ENCODE results near the gene PBX1.

DNA sequence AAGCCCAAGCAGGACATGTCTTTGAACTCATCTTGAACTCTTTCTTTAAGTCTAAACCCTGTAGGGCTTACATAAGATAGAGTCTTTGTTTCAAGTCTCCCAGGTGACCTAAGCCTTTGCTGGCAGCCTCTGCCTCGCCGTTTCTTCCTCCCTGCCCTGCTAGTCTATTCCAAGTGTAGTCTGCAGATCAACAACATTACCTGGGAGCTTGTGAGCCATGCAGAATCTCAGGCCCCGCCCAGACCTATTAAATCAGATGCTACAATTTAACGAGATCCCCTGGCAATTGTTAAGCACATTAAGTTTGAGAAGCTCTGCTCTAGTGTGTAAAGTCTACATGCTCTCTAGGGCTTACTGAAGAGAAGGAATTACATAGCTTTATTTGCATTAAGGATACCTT, 271.6 kb downstream of the PBX1 start:
- TF ChIP-seq POLR2A (IDR thresholded peaks at IDR 0.05): no peak
- TF ChIP-seq CTCF (IDR thresholded peaks at IDR 0.05): no peak
- TF ChIP-seq EP300 (IDR thresholded peaks at IDR 0.05): no peak
